HEK293T (cell line): ENCODE results near the gene MINDY4.

Experiments
- CTCF ChIA-PET: fragments of 350-600 bp; formaldehyde crosslinking; extraction: SDS; loops from one replicate; lab custom pipeline; 2021; ENCODE audit warnings: antibody characterized with exemption, inconsistent platforms; lab: Yijun Ruan, JAX
- POLR2A ChIA-PET: fragments of 350-600 bp; formaldehyde crosslinking; extraction: SDS; loops from one replicate; lab custom pipeline; 2020; ENCODE audit warnings: antibody characterized with exemption, inconsistent platforms; lab: Yijun Ruan, JAX
- DNase-seq: peaks from one replicate; pipeline ENCODE4 v3.0.0; 2012; ENCODE audit warnings: mixed read lengths; ENCODE audit errors: extremely low spot score
- ARNT ChIP-seq: fragments of 450-650 bp; IDR thresholded peaks from 2 replicates; pipeline ENCODE4 v1.6.1; 2017; ENCODE audit warnings: mild to moderate bottlenecking
- BHLHE40 ChIP-seq: fragments of 450-650 bp; IDR thresholded peaks from 2 replicates; pipeline ENCODE4 v1.6.1; 2016; ENCODE audit warnings: mild to moderate bottlenecking, moderate library complexity, borderline replicate concordance
- CTBP1 ChIP-seq: fragments of 450-650 bp; IDR thresholded peaks from 2 replicates; pipeline ENCODE4 v1.6.1; 2016; ENCODE audit warnings: borderline replicate concordance
- ELF4 ChIP-seq: fragments of 450-650 bp; IDR thresholded peaks from 2 replicates; pipeline ENCODE4 v1.6.1; 2017; ENCODE audit warnings: antibody characterized with exemption
- FOXA1 ChIP-seq: fragments of 450-650 bp; IDR thresholded peaks from 2 replicates; pipeline ENCODE4 v1.6.1; 2016; ENCODE audit warnings: mild to moderate bottlenecking
- FOXK2 ChIP-seq: fragments of 450-650 bp; IDR thresholded peaks from 2 replicates; pipeline ENCODE4 v1.6.1; 2016; ENCODE audit warnings: mild to moderate bottlenecking
- FOXM1 ChIP-seq: fragments of 450-650 bp; IDR thresholded peaks from 2 replicates; pipeline ENCODE4 v1.6.1; 2017; ENCODE audit warnings: mild to moderate bottlenecking, borderline replicate concordance
- HDGF ChIP-seq: fragments of 450-650 bp; IDR thresholded peaks from 2 replicates; pipeline ENCODE4 v1.6.1; 2017; ENCODE audit warnings: antibody characterized with exemption, borderline replicate concordance
- L3MBTL2 ChIP-seq: fragments of 450-650 bp; conservative IDR thresholded peaks from 2 replicates; pipeline ENCODE4 v1.6.1; 2016; ENCODE audit warnings: mild to moderate bottlenecking
- LEF1 ChIP-seq: fragments of 450-650 bp; IDR thresholded peaks from 2 replicates; pipeline ENCODE4 v1.6.1; 2017; ENCODE audit warnings: mild to moderate bottlenecking, borderline replicate concordance
- NFRKB ChIP-seq: fragments of 450-650 bp; IDR thresholded peaks from 2 replicates; pipeline ENCODE4 v1.6.1; 2016; ENCODE audit warnings: mild to moderate bottlenecking, moderate library complexity
- PKNOX1 ChIP-seq: fragments of 450-650 bp; IDR thresholded peaks from 2 replicates; pipeline ENCODE4 v1.6.1; 2016
- SP1 ChIP-seq: fragments of 450-650 bp; IDR thresholded peaks from 2 replicates; pipeline ENCODE4 v1.6.1; 2017
- SUZ12 ChIP-seq: fragments of 450-650 bp; IDR thresholded peaks from 2 replicates; pipeline ENCODE4 v1.6.1; 2016; ENCODE audit warnings: mild to moderate bottlenecking
- TARDBP ChIP-seq: fragments of 450-650 bp; IDR thresholded peaks from 2 replicates; pipeline ENCODE4 v1.6.1; 2016
- ZNF384 ChIP-seq: fragments of 450-650 bp; IDR thresholded peaks from 2 replicates; pipeline ENCODE4 v1.6.1; 2016

MINDY4 gene

GRCh38 chr7:30787486-30787885 is 16.3 kb downstream of the MINDY4 start:
- CTCF ChIA-PET: no interaction called here

GRCh38 chr7:30788640-30789333 is 17.6 kb downstream of the MINDY4 start:
- POLR2A ChIA-PET: no interaction called here
- TF ChIP-seq ELF4 (no peak), PKNOX1 (no peak), NFRKB (no peak), SUZ12 (no peak), FOXK2 (no peak), CTBP1 (no peak), ARNT (no peak), HDGF (no peak), TARDBP (no peak), FOXM1 (no peak), LEF1 (no peak), BHLHE40 (no peak), SP1 (no peak), L3MBTL2 (no peak), FOXA1 (no peak), ZNF384 (no peak)
- DNase-seq: no peak
- CTCF ChIA-PET: interaction anchor here (0.7 kb wide), 1 partner anchor 104 kb away, joined by 3 read pairs; no protein-coding TSS in a partner anchor

More at GRCh38 chr7:30787486-30787885, 16.3 kb downstream of the MINDY4 start:
- POLR2A ChIA-PET: no interaction called here
- no peak for DNase-seq
- TF ChIP-seq TARDBP: no peak
- TF ChIP-seq ELF4: no peak
- no peak for TF ChIP-seq FOXK2
- TF ChIP-seq CTBP1: no peak
- TF ChIP-seq ARNT: no peak
- no peak for TF ChIP-seq FOXA1
- no peak for TF ChIP-seq BHLHE40
- TF ChIP-seq PKNOX1: no peak
- no peak for TF ChIP-seq LEF1
- TF ChIP-seq FOXM1: no peak
- TF ChIP-seq SP1: no peak
- no peak for TF ChIP-seq SUZ12
- TF ChIP-seq L3MBTL2: no peak
- no peak for TF ChIP-seq HDGF
- TF ChIP-seq ZNF384: no peak
- TF ChIP-seq NFRKB: no peak

GRCh38 chr7:30789334-30789711 is 18.1 kb downstream of the MINDY4 start:
- DNase-seq: no peak
- POLR2A ChIA-PET: no interaction called here
- CTCF ChIA-PET: no interaction called here
- TF ChIP-seq FOXA1 (no peak), TARDBP (no peak), FOXK2 (no peak), ZNF384 (no peak), L3MBTL2 (no peak), ELF4 (no peak), LEF1 (no peak), HDGF (no peak), SUZ12 (no peak)

- CTCF ChIA-PET: no interaction called here
- no peak for DNase-seq
- POLR2A ChIA-PET: no interaction called here
- no peak for TF ChIP-seq SUZ12
- no peak for TF ChIP-seq SP1
- no peak for TF ChIP-seq ARNT
- no peak for TF ChIP-seq TARDBP
- no peak for TF ChIP-seq L3MBTL2
- no peak for TF ChIP-seq CTBP1
- TF ChIP-seq ELF4: no peak
- TF ChIP-seq FOXM1: no peak
- no peak for TF ChIP-seq BHLHE40
Observed at GRCh38 chr7:30790356-30790755, 19.1 kb downstream of the MINDY4 start.

- DNase-seq: no peak
- POLR2A ChIA-PET: no interaction called here
- CTCF ChIA-PET: no interaction called here
- TF ChIP-seq FOXM1 (no peak), TARDBP (no peak), ELF4 (no peak), NFRKB (no peak), HDGF (no peak), PKNOX1 (no peak), ZNF384 (no peak), CTBP1 (no peak), L3MBTL2 (no peak), LEF1 (no peak), SUZ12 (no peak), ARNT (no peak), BHLHE40 (no peak), FOXK2 (no peak)
Observed at GRCh38 chr7:30791114-30791513, 19.9 kb downstream of the MINDY4 start.
